CD4-positive, alpha-beta T cell treated with Interleukin-6 for 4 hours (primary cell): ENCODE measurements around the gene POGLUT2.

Experiments used
- DNase-seq: peaks from one replicate; pipeline ENCODE4 v3.0.0-alpha.2; 2020; ENCODE audit warnings: mixed read lengths

The POGLUT2 gene

GRCh38 chr13:102763741-102764140 lies 35.0 kb downstream of the POGLUT2 start:
- no peak for DNase-seq

- DNase-seq = no peak
These were observed 37.7 kb downstream of the POGLUT2 start for GRCh38 chr13:102761071-102761470.

- no peak for DNase-seq
These were observed 39.9 kb downstream of the POGLUT2 start for GRCh38 chr13:102758842-102759241.

- no peak for DNase-seq
These were observed 41.8 kb downstream of the POGLUT2 start for GRCh38 chr13:102757006-102757405.

GRCh38 chr13:102751886-102752285 lies 46.9 kb downstream of the POGLUT2 start:
- no peak for DNase-seq

- DNase-seq = no peak
These were observed 56.3 kb downstream of the POGLUT2 start for GRCh38 chr13:102742506-102742905.

- no peak for DNase-seq
These were observed 56.7 kb downstream of the POGLUT2 start for GRCh38 chr13:102742101-102742500.
